Neural crest cell (in vitro differentiated cells): ENCODE results near the gene TEX29. TPM values are rescaled to one million over a fixed set of nuclear protein-coding genes. Genes with fewer than 3 reads are reported as not detected.

Experiments
- DNase-seq: peaks from one replicate; pipeline ENCODE4 v3.0.0; 2021; ENCODE audit warnings: low read depth, mixed read lengths, low spot score
- H3K27ac Mint-ChIP-seq: one replicate; pipeline ENCODE4 v1.8.0; 2021; ENCODE audit warnings: mild to moderate bottlenecking, mixed read lengths; ENCODE audit not compliant: unreplicated experiment
- H3K27me3 Mint-ChIP-seq: 2 replicates; pipeline ENCODE4 v1.8.0; 2021; ENCODE audit warnings: low read depth, mild to moderate bottlenecking, mixed read lengths
- H3K36me3 Mint-ChIP-seq: 2 replicates; pipeline ENCODE4 v1.8.0; 2021; ENCODE audit warnings: low read depth, mild to moderate bottlenecking, mixed read lengths
- H3K4me1 Mint-ChIP-seq: 2 replicates; pipeline ENCODE4 v1.8.0; 2021; ENCODE audit warnings: mixed read lengths
- H3K4me3 Mint-ChIP-seq: one replicate; pipeline ENCODE4 v1.8.0; 2021; ENCODE audit warnings: mild to moderate bottlenecking, mixed read lengths
- H3K9me3 Mint-ChIP-seq: 2 replicates; pipeline ENCODE4 v1.8.0; 2021; ENCODE audit warnings: mixed read lengths
- total RNA-seq: library from RNA; stranded (reverse); gene quantifications from 2 replicates; pipeline ENCODE4 v1.2.1, GENCODE V29; 2021
- TF ChIP-seq, protein P1 (sequence below): fragments of 200-600 bp; sonication (generic); conservative IDR thresholded peaks from 2 replicates; pipeline ENCODE4 v1.5.0; 2021; ENCODE audit warnings: antibody characterized with exemption, mild to moderate bottlenecking

The TEX29 gene
- total RNA-seq, 1 donor from 2014 or later, result not detected

DNA sequence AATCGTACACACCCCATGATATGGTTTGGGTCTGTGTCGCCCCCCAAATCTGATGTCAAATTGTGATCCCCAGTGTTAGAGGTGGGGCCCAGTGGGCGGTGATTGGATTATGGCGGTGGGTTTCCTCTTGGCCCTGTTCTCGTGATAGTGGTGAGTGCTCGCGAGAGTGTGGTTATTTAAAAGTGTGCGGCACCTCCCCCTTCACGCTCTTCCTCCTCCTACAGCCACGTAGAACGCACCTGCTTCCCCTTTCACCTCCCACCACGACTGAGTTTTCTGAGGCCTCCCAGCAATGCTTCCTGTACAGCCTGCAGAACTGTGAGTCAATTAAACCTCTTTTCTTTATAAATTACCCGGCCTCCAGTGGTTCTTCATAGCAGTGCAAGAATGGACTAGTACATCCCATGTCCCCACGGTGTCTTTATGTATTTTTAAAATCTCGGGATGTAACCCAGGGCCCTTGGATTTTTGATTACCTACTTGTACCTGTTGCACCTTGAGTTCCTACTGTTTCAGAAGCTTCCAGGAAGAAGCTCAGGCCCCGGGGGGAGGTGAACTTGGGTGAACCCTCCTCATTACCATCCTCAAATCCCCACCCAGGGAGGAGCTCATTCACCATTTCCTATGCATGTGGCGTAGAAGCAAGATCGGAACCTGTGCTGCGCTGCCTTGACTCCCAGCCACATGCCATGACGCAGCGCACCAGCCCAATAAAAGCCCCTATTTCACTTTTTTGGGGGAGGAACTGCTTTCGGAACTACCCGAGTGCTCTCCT lies 52.4 kb downstream of the TEX29 start:
- TF ChIP-seq, protein P1, sequence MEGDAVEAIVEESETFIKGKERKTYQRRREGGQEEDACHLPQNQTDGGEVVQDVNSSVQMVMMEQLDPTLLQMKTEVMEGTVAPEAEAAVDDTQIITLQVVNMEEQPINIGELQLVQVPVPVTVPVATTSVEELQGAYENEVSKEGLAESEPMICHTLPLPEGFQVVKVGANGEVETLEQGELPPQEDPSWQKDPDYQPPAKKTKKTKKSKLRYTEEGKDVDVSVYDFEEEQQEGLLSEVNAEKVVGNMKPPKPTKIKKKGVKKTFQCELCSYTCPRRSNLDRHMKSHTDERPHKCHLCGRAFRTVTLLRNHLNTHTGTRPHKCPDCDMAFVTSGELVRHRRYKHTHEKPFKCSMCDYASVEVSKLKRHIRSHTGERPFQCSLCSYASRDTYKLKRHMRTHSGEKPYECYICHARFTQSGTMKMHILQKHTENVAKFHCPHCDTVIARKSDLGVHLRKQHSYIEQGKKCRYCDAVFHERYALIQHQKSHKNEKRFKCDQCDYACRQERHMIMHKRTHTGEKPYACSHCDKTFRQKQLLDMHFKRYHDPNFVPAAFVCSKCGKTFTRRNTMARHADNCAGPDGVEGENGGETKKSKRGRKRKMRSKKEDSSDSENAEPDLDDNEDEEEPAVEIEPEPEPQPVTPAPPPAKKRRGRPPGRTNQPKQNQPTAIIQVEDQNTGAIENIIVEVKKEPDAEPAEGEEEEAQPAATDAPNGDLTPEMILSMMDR, result no peak
- peaks cover 3% of the 10 kb centered on the region for H3K9me3 Mint-ChIP-seq
- H3K4me3 Mint-ChIP-seq, result no peak overlapping the region

DNA sequence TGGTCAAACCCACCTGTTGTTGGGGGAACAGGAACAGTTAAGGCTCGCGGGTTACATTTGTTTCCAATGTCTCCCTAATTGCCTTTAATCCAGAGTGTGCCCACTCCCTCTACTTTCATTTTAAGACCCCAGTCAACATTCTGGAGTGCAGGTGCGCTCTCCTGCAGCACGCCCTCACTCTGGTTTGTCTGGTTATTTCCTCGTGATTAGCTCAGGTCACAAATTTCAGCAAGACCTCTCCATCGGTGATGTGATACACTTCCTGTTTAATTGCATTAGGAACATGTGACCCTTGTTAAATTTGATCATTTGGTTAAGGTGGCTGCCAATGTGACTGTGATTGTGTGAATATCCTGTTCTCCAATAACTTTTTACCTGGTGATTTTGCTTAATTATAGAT lies 53.0 kb downstream of the TEX29 start:
- no peak overlapping the region for H3K4me3 Mint-ChIP-seq

More for the DNA sequence above, 52.4 kb downstream of the TEX29 start:
- Mint-ChIP-seq H3K36me3 (no peaks in the 10 kb centered on the region), H3K27me3 (no peaks in the 10 kb centered on the region), H3K27ac (no peak overlapping the region), H3K4me1 (peaks cover 9% of the 10 kb centered on the region)
- no peak for DNase-seq

DNA sequence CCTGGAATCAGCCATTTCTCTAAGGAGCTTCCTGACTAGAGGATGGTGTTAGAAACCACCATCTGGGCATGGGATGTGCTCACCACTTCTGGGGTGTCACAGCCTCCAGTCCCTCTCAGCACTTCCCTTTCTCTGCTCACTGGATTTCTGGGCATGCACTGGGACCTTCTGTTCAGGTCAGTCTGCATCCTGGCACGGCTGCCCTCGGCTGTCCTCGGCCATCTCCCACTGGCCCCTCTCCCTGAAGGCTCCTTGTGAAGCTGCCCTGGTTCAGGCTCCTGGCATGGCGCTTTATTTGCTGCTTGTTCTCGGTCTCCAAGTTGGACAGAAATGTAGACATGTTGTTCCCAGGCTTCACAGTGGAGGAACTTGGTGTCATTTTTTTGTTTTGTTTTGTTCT lies 60.0 kb downstream of the TEX29 start:
- Mint-ChIP-seq H3K4me3 (no peak overlapping the region), H3K9me3 (peaks cover 11% of the 10 kb centered on the region), H3K36me3 (peaks cover 2% of the 10 kb centered on the region), H3K27me3 (no peaks in the 10 kb centered on the region), H3K27ac (no peak overlapping the region), H3K4me1 (peaks cover 6% of the 10 kb centered on the region)
- no peak for DNase-seq
- TF ChIP-seq, protein P1, result no peak

More for the DNA sequence above, 53.0 kb downstream of the TEX29 start:
- Mint-ChIP-seq H3K36me3 (no peaks in the 10 kb centered on the region), H3K27me3 (no peaks in the 10 kb centered on the region), H3K27ac (no peak overlapping the region), H3K9me3 (no peaks in the 10 kb centered on the region), H3K4me1 (peaks cover 9% of the 10 kb centered on the region)
- TF ChIP-seq, protein P1, result no peak
- no peak for DNase-seq

DNA sequence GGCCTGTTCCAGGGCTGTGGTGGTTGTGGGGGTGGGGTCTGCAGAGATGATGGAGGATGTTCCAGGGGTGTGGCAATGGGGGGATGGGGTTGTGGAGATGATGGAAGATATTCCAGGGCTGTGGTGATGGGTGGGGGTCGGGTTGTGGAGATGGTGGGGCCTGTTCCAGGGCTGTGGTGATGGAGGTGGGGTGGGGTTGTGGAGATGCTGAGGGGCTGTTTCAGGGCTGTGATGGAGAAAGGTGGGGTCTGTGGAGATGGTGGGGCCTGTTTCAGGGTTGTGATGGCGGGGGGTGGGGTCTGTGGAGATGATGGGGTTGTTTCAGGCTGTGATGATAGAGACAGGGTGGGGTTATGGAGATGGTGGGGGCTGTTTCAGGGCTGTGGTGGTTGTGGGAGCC lies 62.0 kb downstream of the TEX29 start:
- DNase-seq, result no peak
- Mint-ChIP-seq H3K27ac (no peak overlapping the region), H3K4me1 (peaks cover 6% of the 10 kb centered on the region), H3K36me3 (peaks cover 2% of the 10 kb centered on the region), H3K27me3 (no peaks in the 10 kb centered on the region), H3K4me3 (no peak overlapping the region), H3K9me3 (peaks cover 11% of the 10 kb centered on the region)
- TF ChIP-seq, protein P1, result no peak

DNA sequence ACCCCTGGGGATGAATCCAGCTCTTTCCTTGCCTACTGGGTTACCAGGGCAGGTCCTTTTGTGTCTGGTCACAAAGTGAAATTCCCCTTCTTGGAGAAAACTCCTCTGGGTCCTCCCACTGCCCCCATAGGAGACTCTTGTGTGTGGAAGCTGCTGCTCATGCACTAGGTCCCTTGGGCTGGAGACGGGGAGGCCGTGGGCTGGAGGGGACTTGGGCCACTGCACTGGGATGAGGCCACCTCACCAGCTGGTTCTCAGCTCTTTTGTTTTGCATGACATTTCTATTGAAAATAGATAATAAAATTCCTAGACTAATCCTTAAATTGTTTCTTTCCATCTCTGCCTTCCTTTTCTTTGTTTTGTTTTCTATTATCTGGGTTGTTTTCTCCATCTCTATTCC lies 62.4 kb downstream of the TEX29 start:
- H3K27ac Mint-ChIP-seq, result no peak overlapping the region
- no peaks in the 10 kb centered on the region for H3K27me3 Mint-ChIP-seq
- no peak for DNase-seq

More for the DNA sequence above, 62.4 kb downstream of the TEX29 start:
- peaks cover 11% of the 10 kb centered on the region for H3K9me3 Mint-ChIP-seq
- peaks cover 6% of the 10 kb centered on the region for H3K4me1 Mint-ChIP-seq
- TF ChIP-seq, protein P1, result no peak
- H3K4me3 Mint-ChIP-seq, result no peak overlapping the region
- peaks cover 2% of the 10 kb centered on the region for H3K36me3 Mint-ChIP-seq
